SH-SY5Y (cell line): ENCODE measurements around the gene NPAS2.

Experiments
- GATA2 ChIP-seq: IDR thresholded peaks from 2 replicates; pipeline ENCODE4 v1.6.1; 2011; ENCODE audit warnings: mild to moderate bottlenecking, low read depth, low read length
- GATA3 ChIP-seq: IDR thresholded peaks from 2 replicates; pipeline ENCODE4 v1.6.1; 2011; ENCODE audit warnings: low read depth, mild to moderate bottlenecking, low read length, moderate library complexity

Gene NPAS2

DNA sequence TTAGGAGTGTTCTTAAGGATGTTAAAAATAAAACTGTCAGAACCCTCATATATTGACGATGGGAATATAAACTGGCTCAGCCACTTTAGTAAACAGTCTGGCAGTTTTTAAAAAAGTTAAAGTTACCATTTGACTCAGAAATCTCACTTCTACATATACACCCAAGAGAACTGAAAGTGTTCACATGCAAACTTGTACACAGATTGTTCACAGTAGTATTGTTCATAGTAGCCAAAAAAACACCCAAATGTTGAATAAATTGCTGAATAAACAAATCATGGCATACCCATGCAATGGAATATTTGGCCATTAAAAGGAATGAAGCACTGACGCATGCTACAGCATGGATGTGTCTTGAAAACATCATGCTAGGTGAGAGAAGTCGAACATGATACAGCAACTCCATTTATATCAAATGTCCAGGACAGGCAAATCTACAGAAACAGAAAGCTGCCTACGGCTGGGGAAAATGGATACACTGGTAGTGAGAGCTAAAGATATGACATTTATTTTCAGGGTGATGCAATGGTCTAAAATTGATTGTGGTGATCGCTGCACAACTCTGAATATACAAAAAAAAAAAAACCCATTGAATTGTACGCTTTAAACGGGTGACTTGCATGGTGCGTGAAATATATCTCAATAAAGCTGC lies 192.2 kb downstream of the NPAS2 start:
- TF ChIP-seq GATA2 (no peak), GATA3 (no peak)

- TF ChIP-seq GATA2 (no peak), GATA3 (no peak)
Measured at GRCh38 chr2:101012706-101013181, 192.8 kb downstream of the NPAS2 start.

DNA sequence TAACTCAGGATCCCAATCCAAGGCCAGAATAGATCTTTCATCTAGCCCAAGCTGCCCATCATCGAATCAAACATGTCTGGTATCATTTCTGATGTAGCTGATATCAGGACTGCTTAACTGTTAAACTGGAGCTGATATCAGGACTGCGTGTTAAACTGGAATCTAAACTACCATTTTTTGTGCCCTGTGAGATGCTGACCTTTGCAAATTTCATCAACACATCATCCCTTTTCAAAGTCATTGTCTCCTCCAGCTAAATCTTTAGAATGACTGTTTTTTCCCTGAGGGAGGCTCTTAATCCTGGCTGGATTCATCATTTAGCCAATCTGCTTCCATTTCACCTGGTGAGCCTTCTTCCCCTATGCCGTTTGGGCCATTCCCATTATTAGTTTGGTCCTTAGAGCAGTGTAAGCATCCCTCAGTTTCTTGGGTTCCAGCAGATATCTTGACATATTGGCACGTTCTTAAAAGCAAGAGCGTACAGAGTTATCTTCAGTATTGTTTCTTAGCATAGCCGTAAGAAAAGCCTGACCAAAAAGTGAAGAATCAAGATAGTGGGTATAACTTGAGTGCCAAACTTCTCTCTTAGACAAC lies 194.4 kb downstream of the NPAS2 start:
- TF ChIP-seq GATA3, result no peak
- TF ChIP-seq GATA2, result no peak

- TF ChIP-seq GATA3 (no peak), GATA2 (no peak)
Measured at GRCh38 chr2:101017371-101017770, 197.4 kb downstream of the NPAS2 start.

DNA sequence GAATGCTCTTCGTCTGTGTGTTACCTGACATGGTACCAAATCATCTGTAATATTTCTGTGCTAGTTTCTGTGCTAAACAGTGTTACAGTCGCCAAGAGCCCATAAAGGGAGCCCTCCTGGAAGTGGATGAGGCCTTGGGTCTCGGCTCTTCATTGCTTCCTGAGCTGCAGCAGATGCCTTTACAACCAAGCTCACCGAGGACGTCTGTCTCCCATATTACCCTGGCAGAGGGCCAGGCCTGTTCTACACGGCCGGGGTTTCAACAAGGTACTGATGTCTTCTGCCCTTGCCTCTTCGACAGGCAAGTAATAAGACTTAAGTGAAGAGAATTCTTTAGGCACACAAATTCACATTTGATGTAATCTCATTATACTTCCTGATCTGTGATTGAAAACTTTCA lies 199.0 kb downstream of the NPAS2 start:
- no peak for TF ChIP-seq GATA3
- TF ChIP-seq GATA2, result no peak

- TF ChIP-seq GATA2 (no peak), GATA3 (no peak)
Measured at GRCh38 chr2:101022221-101022620, 202.3 kb downstream of the NPAS2 start.

DNA sequence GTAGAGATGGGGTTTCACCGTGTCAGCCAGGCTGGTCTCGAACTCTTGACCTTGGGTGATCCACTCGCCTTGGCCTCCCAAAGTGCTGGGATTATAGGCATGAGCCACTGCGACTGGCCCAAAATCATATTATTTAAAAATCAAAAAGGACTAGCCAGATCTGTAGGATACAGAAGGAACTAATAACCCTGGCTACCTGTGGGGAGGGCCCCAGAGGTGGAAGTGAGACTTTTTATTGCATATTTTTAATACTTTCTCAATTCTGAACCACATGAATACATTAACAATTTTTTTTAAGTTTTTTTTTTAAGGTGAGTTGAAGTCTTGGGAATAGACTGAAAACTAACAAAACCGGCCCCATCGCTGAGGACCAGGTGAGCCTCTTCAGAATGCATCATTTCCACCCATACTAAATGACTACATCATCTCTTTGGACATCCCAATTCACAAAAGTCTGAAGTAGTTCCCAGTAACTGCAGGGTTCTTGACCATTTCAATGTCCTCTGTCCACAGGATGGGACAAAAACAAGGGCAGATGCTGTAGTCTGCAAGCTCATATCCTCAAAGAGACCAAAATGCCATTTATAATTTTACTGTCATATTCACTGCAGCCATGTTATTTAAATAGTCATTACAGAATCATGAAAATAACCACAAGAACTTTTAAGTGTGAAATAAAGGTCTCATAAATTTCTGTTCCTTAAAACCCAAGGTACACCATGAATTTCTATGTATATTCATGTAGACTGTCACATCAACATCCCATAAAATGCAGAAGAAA lies 203.6 kb downstream of the NPAS2 start:
- no peak for TF ChIP-seq GATA3
- no peak for TF ChIP-seq GATA2

DNA sequence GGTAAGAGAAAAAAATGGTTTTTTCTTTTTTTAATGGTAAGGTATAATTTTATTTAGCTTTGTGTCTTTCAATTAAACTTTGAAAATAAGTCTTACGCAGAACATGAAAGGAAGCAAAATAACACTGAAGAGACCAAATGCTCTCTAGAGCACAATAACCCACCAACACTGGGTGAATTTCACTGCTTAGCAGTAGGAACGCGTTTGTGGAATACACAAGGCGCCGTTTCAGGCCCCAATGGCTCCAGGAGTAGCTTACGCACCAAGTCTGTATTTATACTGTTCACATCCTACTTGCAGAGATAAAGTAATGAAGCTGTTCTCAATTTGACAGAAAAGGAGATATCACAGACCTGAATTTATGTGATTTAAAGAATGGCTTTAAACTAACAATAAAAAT lies 205.6 kb downstream of the NPAS2 start:
- no peak for TF ChIP-seq GATA3
- TF ChIP-seq GATA2, result no peak

DNA sequence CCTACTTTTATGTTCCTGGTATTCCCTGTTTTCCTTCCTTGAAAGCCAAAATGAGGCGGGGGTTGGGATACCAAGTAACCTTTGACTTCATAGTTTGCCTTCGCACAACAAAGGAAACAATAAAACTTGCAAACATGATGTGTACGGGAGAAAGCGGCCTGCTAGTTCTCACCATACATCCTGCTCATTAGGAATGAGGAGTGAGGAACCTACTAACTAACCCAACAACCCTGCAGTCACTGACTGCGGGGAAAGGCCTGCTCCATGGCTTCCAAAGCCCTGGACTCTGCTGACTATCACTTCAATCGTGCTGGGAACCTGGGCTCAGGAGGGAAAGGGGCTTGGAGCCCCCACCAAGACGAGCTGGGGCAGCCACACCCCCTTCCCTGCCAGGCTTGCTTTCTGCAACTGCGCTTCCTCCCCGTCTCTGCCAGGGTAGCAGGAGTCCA lies 206.3 kb downstream of the NPAS2 start:
- TF ChIP-seq GATA2 (no peak), GATA3 (no peak)

- TF ChIP-seq GATA2, result no peak
- no peak for TF ChIP-seq GATA3
Measured at GRCh38 chr2:101026923-101027469, 207.1 kb downstream of the NPAS2 start.

- TF ChIP-seq GATA3 (no peak), GATA2 (no peak)
Measured at GRCh38 chr2:101027852-101028251, 207.9 kb downstream of the NPAS2 start.

DNA sequence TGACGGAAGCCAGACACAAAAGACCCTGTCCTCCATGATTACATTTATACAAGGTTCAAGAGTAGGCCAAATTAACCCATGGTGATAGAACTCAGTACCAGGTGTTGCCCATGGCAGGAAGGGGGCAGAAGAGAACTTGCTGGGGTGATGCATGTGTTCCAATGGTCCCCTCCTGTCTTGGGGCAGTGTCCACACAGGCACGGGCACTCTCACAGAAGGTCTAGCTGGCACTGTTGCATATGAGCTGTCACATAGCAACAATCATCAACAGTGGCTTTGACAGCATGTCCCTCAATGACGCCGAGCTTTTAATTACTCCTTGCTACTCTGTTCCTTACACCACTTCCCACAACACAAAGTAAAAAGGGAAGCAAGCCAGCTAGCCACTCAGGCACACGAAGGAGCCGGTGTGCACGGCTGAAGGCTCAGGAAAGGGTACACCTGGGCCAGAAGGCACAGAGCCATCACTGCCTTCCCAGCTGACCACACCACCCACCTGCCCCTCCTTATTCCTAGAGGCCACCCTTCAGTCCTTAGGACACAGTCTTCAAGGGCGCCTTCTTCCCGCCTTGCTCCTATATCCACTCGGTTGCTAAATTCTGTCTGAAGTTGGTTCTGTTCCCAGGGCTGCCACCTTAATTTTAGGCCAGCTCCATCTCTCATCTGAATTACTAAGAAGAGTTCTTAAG lies 211.1 kb downstream of the NPAS2 start:
- no peak for TF ChIP-seq GATA2
- TF ChIP-seq GATA3, result no peak

- TF ChIP-seq GATA3 (no peak), GATA2 (no peak)
Measured at GRCh38 chr2:101032084-101032776, 212.3 kb downstream of the NPAS2 start.

GRCh38 chr2:101036562-101036961 lies 216.6 kb downstream of the NPAS2 start:
- no peak for TF ChIP-seq GATA3
- no peak for TF ChIP-seq GATA2
